WTC11 (cell line): Measurements from ENCODE around the gene CAP1. TPM values are rescaled to one million over a fixed set of nuclear protein-coding genes. Genes with fewer than 3 reads are reported as not detected.
A peak's percentile ranks its signal among the peaks of the same experiment; 100 is the strongest.

ENCODE experiments used
- ATF1 ChIP-seq: sonication (generic); formaldehyde crosslinking; IDR thresholded peaks from 2 replicates; pipeline ENCODE4 v1.8.1; 2023; ENCODE audit warnings: mild to moderate bottlenecking, moderate library complexity, missing genetic modification reagents
- ELF4 ChIP-seq: sonication (generic); formaldehyde crosslinking; IDR thresholded peaks from 2 replicates; pipeline ENCODE4 v1.8.1; 2022; ENCODE audit warnings: low read depth, mild to moderate bottlenecking, moderate library complexity, missing genetic modification reagents
- FOXJ3 ChIP-seq: sonication (generic); formaldehyde crosslinking; IDR thresholded peaks from 2 replicates; pipeline ENCODE4 v1.9.0; 2021; ENCODE audit warnings: missing genetic modification reagents, mild to moderate bottlenecking, borderline replicate concordance
- JAZF1 ChIP-seq: fragments of 250-450 bp; sonication (Bioruptor Pico); IDR thresholded peaks from 2 replicates; pipeline ENCODE4 v1.9.0; 2021; ENCODE audit warnings: moderate library complexity, mild to moderate bottlenecking, inconsistent platforms
- JUN ChIP-seq: sonication (generic); formaldehyde crosslinking; IDR thresholded peaks from 2 replicates; pipeline ENCODE4 v1.8.0; 2023; ENCODE audit warnings: mild to moderate bottlenecking, missing genetic modification reagents
- NFATC4 ChIP-seq: fragments of 250-450 bp; sonication (Bioruptor Pico); IDR thresholded peaks from 2 replicates; pipeline ENCODE4 v1.9.0; 2021; ENCODE audit warnings: mild to moderate bottlenecking
- NFE2L1 ChIP-seq: sonication (generic); formaldehyde crosslinking; IDR thresholded peaks from 2 replicates; pipeline ENCODE4 v1.8.1; 2023; ENCODE audit warnings: missing genetic modification reagents
- NFYB ChIP-seq: sonication (generic); formaldehyde crosslinking; conservative IDR thresholded peaks from 2 replicates; pipeline ENCODE4 v1.8.0; 2022; ENCODE audit warnings: low read depth, missing genetic modification reagents
- NR1H2 ChIP-seq: sonication (generic); formaldehyde crosslinking; IDR thresholded peaks from 2 replicates; pipeline ENCODE4 v1.9.0; 2021; ENCODE audit warnings: mild to moderate bottlenecking, moderate library complexity, missing genetic modification reagents
- OVOL2 ChIP-seq: fragments of 250-450 bp; sonication (Bioruptor Pico); IDR thresholded peaks from 2 replicates; pipeline ENCODE4 v1.9.0; 2021; ENCODE audit warnings: mild to moderate bottlenecking, borderline replicate concordance
- RELA ChIP-seq: sonication (generic); formaldehyde crosslinking; IDR thresholded peaks from 2 replicates; pipeline ENCODE4 v1.8.1; 2022; ENCODE audit warnings: missing genetic modification reagents, mild to moderate bottlenecking, borderline replicate concordance
- SMAD4 ChIP-seq: sonication (generic); formaldehyde crosslinking; IDR thresholded peaks from 2 replicates; pipeline ENCODE4 v1.8.0; 2022; ENCODE audit warnings: mild to moderate bottlenecking, missing genetic modification reagents
- SP1 ChIP-seq: sonication (generic); formaldehyde crosslinking; conservative IDR thresholded peaks from 2 replicates; pipeline ENCODE4 v1.8.1; 2022; ENCODE audit warnings: missing genetic modification reagents
- TP53 ChIP-seq: sonication (generic); formaldehyde crosslinking; IDR thresholded peaks from 2 replicates; pipeline ENCODE4 v1.8.1; 2023; ENCODE audit warnings: mild to moderate bottlenecking, missing genetic modification reagents
- ZBTB21 ChIP-seq: sonication (generic); formaldehyde crosslinking; IDR thresholded peaks from 2 replicates; pipeline ENCODE4 v1.8.1; 2023; ENCODE audit warnings: mild to moderate bottlenecking, missing genetic modification reagents, borderline replicate concordance
- ZNF121 ChIP-seq: sonication (generic); formaldehyde crosslinking; IDR thresholded peaks from 2 replicates; pipeline ENCODE4 v1.8.0; 2023; ENCODE audit warnings: missing genetic modification reagents
- ZNF219 ChIP-seq: sonication (generic); formaldehyde crosslinking; IDR thresholded peaks from 2 replicates; pipeline ENCODE4 v1.8.0; 2023; ENCODE audit warnings: missing genetic modification reagents, mild to moderate bottlenecking, borderline replicate concordance
- ZNF263 ChIP-seq: sonication (generic); formaldehyde crosslinking; IDR thresholded peaks from 2 replicates; pipeline ENCODE4 v1.8.1; 2022; ENCODE audit warnings: low read depth, mild to moderate bottlenecking, moderate library complexity, missing genetic modification reagents
- total RNA-seq: library from RNA; stranded (reverse); gene quantifications from 3 replicates; pipeline ENCODE4 v1.2.3, GENCODE V29; 2021
- TF ChIP-seq, protein P1 (sequence below): fragments of 250-450 bp; sonication (Bioruptor Pico); IDR thresholded peaks from 2 replicates; pipeline ENCODE4 v2.1.2; 2022; ENCODE audit warnings: mild to moderate bottlenecking, moderate library complexity
- TF ChIP-seq, protein P2 (sequence below): sonication (generic); formaldehyde crosslinking; IDR thresholded peaks from 2 replicates; pipeline ENCODE4 v1.8.1; 2023; ENCODE audit warnings: mild to moderate bottlenecking, missing genetic modification reagents
- TF ChIP-seq, protein P3 (sequence below): sonication (generic); formaldehyde crosslinking; IDR thresholded peaks from 2 replicates; pipeline ENCODE4 v1.8.0; 2022; ENCODE audit warnings: mild to moderate bottlenecking, missing genetic modification reagents
- TF ChIP-seq, protein P4 (sequence below): sonication (generic); formaldehyde crosslinking; IDR thresholded peaks from 2 replicates; pipeline ENCODE4 v1.8.0; 2022; ENCODE audit warnings: mild to moderate bottlenecking, missing genetic modification reagents
- TF ChIP-seq, protein P5 (sequence below): fragments of 200-600 bp; IDR thresholded peaks from 2 replicates; pipeline ENCODE4 v1.8.0; 2022; ENCODE audit warnings: antibody characterized with exemption
- TF ChIP-seq, protein P6 (sequence below): sonication (generic); formaldehyde crosslinking; IDR thresholded peaks from 2 replicates; pipeline ENCODE4 v1.8.1; 2023; ENCODE audit warnings: mild to moderate bottlenecking, missing genetic modification reagents, borderline replicate concordance
- TF ChIP-seq, protein P7 (sequence below): sonication (generic); formaldehyde crosslinking; conservative IDR thresholded peaks from 2 replicates; pipeline ENCODE4 v1.8.1; 2023; ENCODE audit warnings: mild to moderate bottlenecking, low read depth, missing genetic modification reagents, moderate library complexity

CAP1 gene
- total RNA-seq, 1 experiment from 2014 or later: 304 TPM

DNA sequence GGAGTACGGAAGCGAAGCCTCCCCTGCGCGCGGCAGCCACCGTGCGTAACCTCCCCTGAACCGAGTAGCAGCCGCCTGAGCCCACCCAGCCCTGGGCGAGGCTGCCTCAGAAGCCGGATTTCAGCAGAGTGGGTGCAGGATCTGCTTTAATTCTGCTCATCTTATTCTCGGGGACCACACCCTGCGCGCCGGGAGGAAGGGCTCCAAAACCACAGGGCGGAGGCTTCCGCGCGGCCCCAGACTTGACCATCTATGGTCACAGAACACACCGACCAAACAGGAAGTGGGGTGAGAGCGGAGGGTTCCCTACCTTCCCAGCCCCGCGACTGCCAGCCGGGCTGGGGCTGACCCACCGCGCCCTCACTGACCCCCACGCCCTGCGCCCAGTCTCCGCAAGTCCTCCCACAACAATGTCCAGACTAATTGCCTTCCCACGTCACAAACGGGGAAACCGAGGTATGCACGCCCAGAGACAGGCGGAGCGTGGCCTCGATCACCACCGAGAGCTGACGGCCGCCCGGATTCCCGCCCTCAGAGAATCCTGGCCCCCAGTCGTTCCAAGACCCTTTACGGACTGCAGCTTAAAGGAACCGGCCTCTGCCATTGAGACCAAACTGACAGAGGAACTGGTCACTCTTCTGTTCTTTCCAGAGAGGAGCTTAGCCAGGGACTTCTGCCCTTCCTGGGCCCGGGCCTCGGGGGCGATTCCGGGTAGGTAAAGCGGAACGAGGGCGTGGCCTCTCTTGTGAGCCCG is 595 bp upstream of the CAP1 start (continued):
- TF ChIP-seq ZNF121 (no peak), OVOL2 (no peak), JUN (CRISPR knock-in tag) (no peak), ELF4 (no peak), NFE2L1 (no peak), ZNF219 (CRISPR knock-in tag) (no peak), ZNF263 (no peak), NFATC4 (CRISPR knock-in tag) (peak; percentile 27; the same call in 1 of the 2 replicates), ZBTB21 (CRISPR knock-in tag) (no peak), SP1 (CRISPR knock-in tag) (no peak), JAZF1 (CRISPR knock-in tag) (no peak), ATF1 (no peak), FOXJ3 (CRISPR knock-in tag) (no peak), NFYB (CRISPR knock-in tag) (no peak), RELA (CRISPR knock-in tag) (no peak), SMAD4 (CRISPR knock-in tag) (peak; percentile 34; the same call in 1 of the 2 replicates), TP53 (CRISPR knock-in tag) (no peak), NR1H2 (CRISPR knock-in tag) (no peak)
- TF ChIP-seq, protein P1, sequence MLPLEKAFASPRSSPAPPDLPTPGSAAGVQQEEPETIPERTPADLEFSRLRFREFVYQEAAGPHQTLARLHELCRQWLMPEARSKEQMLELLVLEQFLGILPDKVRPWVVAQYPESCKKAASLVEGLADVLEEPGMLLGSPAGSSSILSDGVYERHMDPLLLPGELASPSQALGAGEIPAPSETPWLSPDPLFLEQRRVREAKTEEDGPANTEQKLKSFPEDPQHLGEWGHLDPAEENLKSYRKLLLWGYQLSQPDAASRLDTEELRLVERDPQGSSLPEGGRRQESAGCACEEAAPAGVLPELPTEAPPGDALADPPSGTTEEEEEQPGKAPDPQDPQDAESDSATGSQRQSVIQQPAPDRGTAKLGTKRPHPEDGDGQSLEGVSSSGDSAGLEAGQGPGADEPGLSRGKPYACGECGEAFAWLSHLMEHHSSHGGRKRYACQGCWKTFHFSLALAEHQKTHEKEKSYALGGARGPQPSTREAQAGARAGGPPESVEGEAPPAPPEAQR (CRISPR knock-in tag): no peak
- TF ChIP-seq, protein P2, sequence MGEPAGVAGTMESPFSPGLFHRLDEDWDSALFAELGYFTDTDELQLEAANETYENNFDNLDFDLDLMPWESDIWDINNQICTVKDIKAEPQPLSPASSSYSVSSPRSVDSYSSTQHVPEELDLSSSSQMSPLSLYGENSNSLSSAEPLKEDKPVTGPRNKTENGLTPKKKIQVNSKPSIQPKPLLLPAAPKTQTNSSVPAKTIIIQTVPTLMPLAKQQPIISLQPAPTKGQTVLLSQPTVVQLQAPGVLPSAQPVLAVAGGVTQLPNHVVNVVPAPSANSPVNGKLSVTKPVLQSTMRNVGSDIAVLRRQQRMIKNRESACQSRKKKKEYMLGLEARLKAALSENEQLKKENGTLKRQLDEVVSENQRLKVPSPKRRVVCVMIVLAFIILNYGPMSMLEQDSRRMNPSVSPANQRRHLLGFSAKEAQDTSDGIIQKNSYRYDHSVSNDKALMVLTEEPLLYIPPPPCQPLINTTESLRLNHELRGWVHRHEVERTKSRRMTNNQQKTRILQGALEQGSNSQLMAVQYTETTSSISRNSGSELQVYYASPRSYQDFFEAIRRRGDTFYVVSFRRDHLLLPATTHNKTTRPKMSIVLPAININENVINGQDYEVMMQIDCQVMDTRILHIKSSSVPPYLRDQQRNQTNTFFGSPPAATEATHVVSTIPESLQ (CRISPR knock-in tag): no peak
- TF ChIP-seq, protein P3, sequence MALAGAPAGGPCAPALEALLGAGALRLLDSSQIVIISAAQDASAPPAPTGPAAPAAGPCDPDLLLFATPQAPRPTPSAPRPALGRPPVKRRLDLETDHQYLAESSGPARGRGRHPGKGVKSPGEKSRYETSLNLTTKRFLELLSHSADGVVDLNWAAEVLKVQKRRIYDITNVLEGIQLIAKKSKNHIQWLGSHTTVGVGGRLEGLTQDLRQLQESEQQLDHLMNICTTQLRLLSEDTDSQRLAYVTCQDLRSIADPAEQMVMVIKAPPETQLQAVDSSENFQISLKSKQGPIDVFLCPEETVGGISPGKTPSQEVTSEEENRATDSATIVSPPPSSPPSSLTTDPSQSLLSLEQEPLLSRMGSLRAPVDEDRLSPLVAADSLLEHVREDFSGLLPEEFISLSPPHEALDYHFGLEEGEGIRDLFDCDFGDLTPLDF: no peak
- TF ChIP-seq, protein P4, sequence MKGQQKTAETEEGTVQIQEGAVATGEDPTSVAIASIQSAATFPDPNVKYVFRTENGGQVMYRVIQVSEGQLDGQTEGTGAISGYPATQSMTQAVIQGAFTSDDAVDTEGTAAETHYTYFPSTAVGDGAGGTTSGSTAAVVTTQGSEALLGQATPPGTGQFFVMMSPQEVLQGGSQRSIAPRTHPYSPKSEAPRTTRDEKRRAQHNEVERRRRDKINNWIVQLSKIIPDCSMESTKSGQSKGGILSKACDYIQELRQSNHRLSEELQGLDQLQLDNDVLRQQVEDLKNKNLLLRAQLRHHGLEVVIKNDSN (CRISPR knock-in tag): no peak
- TF ChIP-seq, protein P5, sequence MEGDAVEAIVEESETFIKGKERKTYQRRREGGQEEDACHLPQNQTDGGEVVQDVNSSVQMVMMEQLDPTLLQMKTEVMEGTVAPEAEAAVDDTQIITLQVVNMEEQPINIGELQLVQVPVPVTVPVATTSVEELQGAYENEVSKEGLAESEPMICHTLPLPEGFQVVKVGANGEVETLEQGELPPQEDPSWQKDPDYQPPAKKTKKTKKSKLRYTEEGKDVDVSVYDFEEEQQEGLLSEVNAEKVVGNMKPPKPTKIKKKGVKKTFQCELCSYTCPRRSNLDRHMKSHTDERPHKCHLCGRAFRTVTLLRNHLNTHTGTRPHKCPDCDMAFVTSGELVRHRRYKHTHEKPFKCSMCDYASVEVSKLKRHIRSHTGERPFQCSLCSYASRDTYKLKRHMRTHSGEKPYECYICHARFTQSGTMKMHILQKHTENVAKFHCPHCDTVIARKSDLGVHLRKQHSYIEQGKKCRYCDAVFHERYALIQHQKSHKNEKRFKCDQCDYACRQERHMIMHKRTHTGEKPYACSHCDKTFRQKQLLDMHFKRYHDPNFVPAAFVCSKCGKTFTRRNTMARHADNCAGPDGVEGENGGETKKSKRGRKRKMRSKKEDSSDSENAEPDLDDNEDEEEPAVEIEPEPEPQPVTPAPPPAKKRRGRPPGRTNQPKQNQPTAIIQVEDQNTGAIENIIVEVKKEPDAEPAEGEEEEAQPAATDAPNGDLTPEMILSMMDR: no peak
- TF ChIP-seq, protein P6, sequence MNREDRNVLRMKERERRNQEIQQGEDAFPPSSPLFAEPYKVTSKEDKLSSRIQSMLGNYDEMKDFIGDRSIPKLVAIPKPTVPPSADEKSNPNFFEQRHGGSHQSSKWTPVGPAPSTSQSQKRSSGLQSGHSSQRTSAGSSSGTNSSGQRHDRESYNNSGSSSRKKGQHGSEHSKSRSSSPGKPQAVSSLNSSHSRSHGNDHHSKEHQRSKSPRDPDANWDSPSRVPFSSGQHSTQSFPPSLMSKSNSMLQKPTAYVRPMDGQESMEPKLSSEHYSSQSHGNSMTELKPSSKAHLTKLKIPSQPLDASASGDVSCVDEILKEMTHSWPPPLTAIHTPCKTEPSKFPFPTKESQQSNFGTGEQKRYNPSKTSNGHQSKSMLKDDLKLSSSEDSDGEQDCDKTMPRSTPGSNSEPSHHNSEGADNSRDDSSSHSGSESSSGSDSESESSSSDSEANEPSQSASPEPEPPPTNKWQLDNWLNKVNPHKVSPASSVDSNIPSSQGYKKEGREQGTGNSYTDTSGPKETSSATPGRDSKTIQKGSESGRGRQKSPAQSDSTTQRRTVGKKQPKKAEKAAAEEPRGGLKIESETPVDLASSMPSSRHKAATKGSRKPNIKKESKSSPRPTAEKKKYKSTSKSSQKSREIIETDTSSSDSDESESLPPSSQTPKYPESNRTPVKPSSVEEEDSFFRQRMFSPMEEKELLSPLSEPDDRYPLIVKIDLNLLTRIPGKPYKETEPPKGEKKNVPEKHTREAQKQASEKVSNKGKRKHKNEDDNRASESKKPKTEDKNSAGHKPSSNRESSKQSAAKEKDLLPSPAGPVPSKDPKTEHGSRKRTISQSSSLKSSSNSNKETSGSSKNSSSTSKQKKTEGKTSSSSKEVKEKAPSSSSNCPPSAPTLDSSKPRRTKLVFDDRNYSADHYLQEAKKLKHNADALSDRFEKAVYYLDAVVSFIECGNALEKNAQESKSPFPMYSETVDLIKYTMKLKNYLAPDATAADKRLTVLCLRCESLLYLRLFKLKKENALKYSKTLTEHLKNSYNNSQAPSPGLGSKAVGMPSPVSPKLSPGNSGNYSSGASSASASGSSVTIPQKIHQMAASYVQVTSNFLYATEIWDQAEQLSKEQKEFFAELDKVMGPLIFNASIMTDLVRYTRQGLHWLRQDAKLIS (CRISPR knock-in tag): no peak
- TF ChIP-seq, protein P7, sequence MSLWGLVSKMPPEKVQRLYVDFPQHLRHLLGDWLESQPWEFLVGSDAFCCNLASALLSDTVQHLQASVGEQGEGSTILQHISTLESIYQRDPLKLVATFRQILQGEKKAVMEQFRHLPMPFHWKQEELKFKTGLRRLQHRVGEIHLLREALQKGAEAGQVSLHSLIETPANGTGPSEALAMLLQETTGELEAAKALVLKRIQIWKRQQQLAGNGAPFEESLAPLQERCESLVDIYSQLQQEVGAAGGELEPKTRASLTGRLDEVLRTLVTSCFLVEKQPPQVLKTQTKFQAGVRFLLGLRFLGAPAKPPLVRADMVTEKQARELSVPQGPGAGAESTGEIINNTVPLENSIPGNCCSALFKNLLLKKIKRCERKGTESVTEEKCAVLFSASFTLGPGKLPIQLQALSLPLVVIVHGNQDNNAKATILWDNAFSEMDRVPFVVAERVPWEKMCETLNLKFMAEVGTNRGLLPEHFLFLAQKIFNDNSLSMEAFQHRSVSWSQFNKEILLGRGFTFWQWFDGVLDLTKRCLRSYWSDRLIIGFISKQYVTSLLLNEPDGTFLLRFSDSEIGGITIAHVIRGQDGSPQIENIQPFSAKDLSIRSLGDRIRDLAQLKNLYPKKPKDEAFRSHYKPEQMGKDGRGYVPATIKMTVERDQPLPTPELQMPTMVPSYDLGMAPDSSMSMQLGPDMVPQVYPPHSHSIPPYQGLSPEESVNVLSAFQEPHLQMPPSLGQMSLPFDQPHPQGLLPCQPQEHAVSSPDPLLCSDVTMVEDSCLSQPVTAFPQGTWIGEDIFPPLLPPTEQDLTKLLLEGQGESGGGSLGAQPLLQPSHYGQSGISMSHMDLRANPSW (CRISPR knock-in tag): no peak
